ENCODE measurements around the gene DEPDC5. TPM values are rescaled to one million over a fixed set of nuclear protein-coding genes. Genes with fewer than 3 reads are reported as not detected.

The DEPDC5 gene
- total RNA-seq, 2 donors from 2014 or later = 31.9 to 43.2 TPM

- H3K36me3 Mint-ChIP-seq (ENCODE audit: low read depth) = peaks cover 30% of the 10 kb centered on the region
- 90 to 93% methylated on average over 4 to 7 of the region's 9 CpGs for WGBS, 2 experiments (ENCODE audit: insufficient coverage in 1 of 2, insufficient read length in 1 of 2)
- H3K27ac Mint-ChIP-seq = no peak overlapping the region
Observed at GRCh38 chr22:31852691-31853421, 99.0 kb downstream of the DEPDC5 start.

GRCh38 chr22:31853736-31854495, 100.1 kb downstream of the DEPDC5 start:
- Histone ChIP-seq H3K4me3 (ENCODE audit: low read length) (no peak overlapping the region), H3K27me3 (ENCODE audit: control insufficient read depth, insufficient read depth, low read length, poor library complexity, severe bottlenecking) (no peaks in the 10 kb centered on the region), H3K9ac (ENCODE audit: extremely low read depth, low read length, poor library complexity, severe bottlenecking) (no peak overlapping the region), H3K27ac (ENCODE audit: low read depth, low read length) (peak overlapping the region; percentile 61), H3K36me3 (ENCODE audit: control insufficient read depth, insufficient read depth, low read length) (peaks cover 26% of the 10 kb centered on the region), H3K4me1 (ENCODE audit: control insufficient read depth, insufficient read depth, low read length) (no peaks in the 10 kb centered on the region), H3K9me3 (ENCODE audit: control insufficient read depth, low read length) (no peaks in the 10 kb centered on the region)
- Mint-ChIP-seq H3K4me1 (peaks cover 6% of the 10 kb centered on the region), H3K27me3 (ENCODE audit: insufficient read depth) (no peaks in the 10 kb centered on the region), H3K36me3 (ENCODE audit: low read depth) (peaks cover 20% of the 10 kb centered on the region), H3K4me3 (no peak overlapping the region), H3K27ac (no peak overlapping the region), H3K9me3 (peaks cover 2% of the 10 kb centered on the region)
- 87 to 88% methylated on average over 6 of the region's 6 CpGs for WGBS, 2 experiments (ENCODE audit: insufficient coverage in 1 of 2, insufficient read length in 1 of 2)
- no peak for DNase-seq
- no peak for TF ChIP-seq CTCF (conservative IDR thresholded peaks at IDR 0.05)

More at GRCh38 chr22:31852691-31853421, 99.0 kb downstream of the DEPDC5 start:
- H3K27me3 ChIP-seq (ENCODE audit: control insufficient read depth, insufficient read depth, low read length, poor library complexity, severe bottlenecking) = no peaks in the 10 kb centered on the region
- peaks cover 9% of the 10 kb centered on the region for H3K9me3 Mint-ChIP-seq
- H3K4me1 ChIP-seq (ENCODE audit: control insufficient read depth, insufficient read depth, low read length) = no peaks in the 10 kb centered on the region
- H3K9me3 ChIP-seq (ENCODE audit: control insufficient read depth, low read length) = peaks cover 7% of the 10 kb centered on the region
- H3K36me3 ChIP-seq (ENCODE audit: control insufficient read depth, insufficient read depth, low read length) = peaks cover 37% of the 10 kb centered on the region
- no peak for DNase-seq
- H3K4me1 Mint-ChIP-seq = peaks cover 6% of the 10 kb centered on the region
- H3K27ac ChIP-seq (ENCODE audit: low read depth, low read length) = peak overlapping the region; percentile 61
- no peak for TF ChIP-seq CTCF (conservative IDR thresholded peaks at IDR 0.05)
- no peak overlapping the region for H3K4me3 Mint-ChIP-seq
- no peak overlapping the region for H3K4me3 ChIP-seq (ENCODE audit: low read length)
- no peaks in the 10 kb centered on the region for H3K27me3 Mint-ChIP-seq (ENCODE audit: insufficient read depth)
- H3K9ac ChIP-seq (ENCODE audit: extremely low read depth, low read length, poor library complexity, severe bottlenecking) = no peak overlapping the region

GRCh38 chr22:31857247-31857646, 103.4 kb downstream of the DEPDC5 start:
- WGBS, 2 experiments (ENCODE audit: insufficient coverage in 1 of 2, insufficient read length in 1 of 2) = 33 to 38% methylated on average over 9 of the region's 9 CpGs

More at GRCh38 chr22:31857247-31857646, 103.4 kb downstream of the DEPDC5 start:
- peaks cover 9% of the 10 kb centered on the region for H3K36me3 Mint-ChIP-seq (ENCODE audit: low read depth)
- Histone ChIP-seq H3K4me3 (ENCODE audit: low read length) (no peak overlapping the region), H3K27me3 (ENCODE audit: control insufficient read depth, insufficient read depth, low read length, poor library complexity, severe bottlenecking) (no peaks in the 10 kb centered on the region), H3K9ac (ENCODE audit: extremely low read depth, low read length, poor library complexity, severe bottlenecking) (no peak overlapping the region), H3K9me3 (ENCODE audit: control insufficient read depth, low read length) (no peaks in the 10 kb centered on the region), H3K27ac (ENCODE audit: low read depth, low read length) (no peak overlapping the region), H3K4me1 (ENCODE audit: control insufficient read depth, insufficient read depth, low read length) (no peaks in the 10 kb centered on the region), H3K36me3 (ENCODE audit: control insufficient read depth, insufficient read depth, low read length) (peaks cover 14% of the 10 kb centered on the region)
- peaks cover 6% of the 10 kb centered on the region for H3K4me1 Mint-ChIP-seq
- TF ChIP-seq CTCF (conservative IDR thresholded peaks at IDR 0.05) = no peak
- H3K27me3 Mint-ChIP-seq (ENCODE audit: insufficient read depth) = no peaks in the 10 kb centered on the region
- DNase-seq = peak; percentile 95
- H3K9me3 Mint-ChIP-seq = no peaks in the 10 kb centered on the region
- H3K27ac Mint-ChIP-seq = peak overlapping the region; percentile 55
- no peak overlapping the region for H3K4me3 Mint-ChIP-seq
